Measurements from ENCODE around the gene SP140L.
"Not testable (repeated sequence)": the region's sequence is repeated elsewhere in the genome, so short reads cannot be mapped to it uniquely, and the experiment has no call there.

The SP140L gene

GRCh38 chr2:230417436-230417835 lies 90.4 kb downstream of the SP140L start:
- DNase-seq (ENCODE audit: low read depth in 2 of 3, low spot score in 1 of 3) = no peak

- no peak for DNase-seq (ENCODE audit: low read depth in 2 of 3, low spot score in 1 of 3)
Measured at GRCh38 chr2:230418341-230419016, 91.5 kb downstream of the SP140L start.

GRCh38 chr2:230419181-230419580 lies 92.2 kb downstream of the SP140L start:
- DNase-seq (ENCODE audit: low read depth in 2 of 3, low spot score in 1 of 3) = no peak

- no peak for DNase-seq (ENCODE audit: low read depth in 2 of 3, low spot score in 1 of 3)
Measured at GRCh38 chr2:230422149-230422548, 95.2 kb downstream of the SP140L start.

DNA sequence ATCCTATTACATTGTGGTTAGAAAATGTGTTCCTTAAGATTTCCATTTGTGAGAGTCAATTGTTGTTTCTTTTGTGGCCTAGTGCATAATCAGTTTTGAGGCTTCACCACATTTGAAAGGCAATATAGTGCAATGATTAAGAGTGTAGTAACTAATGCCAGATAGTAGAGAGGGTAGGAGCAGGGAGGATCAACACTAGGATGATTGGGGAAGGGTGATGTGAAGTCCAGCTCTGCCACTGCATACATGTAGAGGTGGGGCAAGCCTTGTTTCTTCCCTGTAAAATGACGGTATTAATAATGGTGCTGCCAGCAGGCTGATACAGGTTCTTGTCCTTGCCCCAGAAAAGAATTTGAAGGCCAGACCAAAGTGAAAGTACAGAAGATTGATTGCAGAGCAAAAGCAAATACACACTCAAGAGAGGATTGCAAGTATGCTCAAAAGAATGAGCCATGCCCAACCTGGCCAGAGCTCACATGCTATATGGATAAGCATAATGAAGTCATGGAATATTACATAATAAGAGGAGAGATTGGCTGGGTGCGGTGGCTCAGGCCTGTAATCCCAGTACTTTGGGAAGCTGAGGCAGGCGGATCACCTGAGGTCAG lies 97.0 kb downstream of the SP140L start:
- no peak for DNase-seq (ENCODE audit: low read depth in 2 of 3, low spot score in 1 of 3)

DNA sequence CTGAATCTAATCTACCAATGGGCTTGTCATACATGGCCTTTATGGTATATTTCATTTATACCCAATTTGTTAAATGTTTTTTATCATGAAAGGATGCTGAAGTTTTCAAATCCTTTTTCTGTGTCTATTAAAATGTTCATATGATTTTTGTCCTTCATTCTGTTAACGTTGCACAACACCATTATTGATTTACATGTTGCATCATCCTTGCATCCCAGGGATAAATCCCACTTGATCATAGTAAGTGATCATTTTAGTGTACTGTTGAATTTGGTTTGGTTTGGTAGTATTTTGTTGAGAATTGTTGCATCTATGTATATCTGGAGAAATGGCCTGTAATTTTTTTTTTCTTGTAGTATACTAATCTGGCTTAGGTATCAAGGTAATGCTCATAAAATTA lies 98.4 kb downstream of the SP140L start:
- DNase-seq (ENCODE audit: low read depth in 2 of 3, low spot score in 1 of 3) = no peak

DNA sequence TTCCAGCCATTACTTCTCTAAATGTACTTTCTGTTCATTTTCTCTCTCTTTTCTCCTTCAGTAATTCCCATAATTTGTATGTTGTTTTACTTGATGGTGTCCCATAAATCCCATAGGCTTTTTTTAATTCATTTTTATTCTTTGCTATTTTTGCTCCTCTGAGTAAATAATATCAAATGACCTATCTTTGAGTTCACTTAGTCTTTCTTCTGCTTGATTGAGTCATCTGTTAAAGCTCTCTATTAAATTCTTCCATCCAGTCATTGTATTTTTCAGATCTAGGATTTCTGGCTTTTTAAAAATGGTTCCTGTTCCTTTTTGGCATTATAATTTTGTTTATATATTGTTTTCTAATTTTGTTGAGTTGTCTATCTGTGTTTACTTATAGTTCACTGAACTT lies 102.5 kb downstream of the SP140L start:
- DNase-seq (ENCODE audit: low read depth in 2 of 3, low spot score in 1 of 3) = no peak

- DNase-seq (ENCODE audit: low read depth in 2 of 3, low spot score in 1 of 3) = no peak
Measured at GRCh38 chr2:230430957-230431910, 104.2 kb downstream of the SP140L start.

DNA sequence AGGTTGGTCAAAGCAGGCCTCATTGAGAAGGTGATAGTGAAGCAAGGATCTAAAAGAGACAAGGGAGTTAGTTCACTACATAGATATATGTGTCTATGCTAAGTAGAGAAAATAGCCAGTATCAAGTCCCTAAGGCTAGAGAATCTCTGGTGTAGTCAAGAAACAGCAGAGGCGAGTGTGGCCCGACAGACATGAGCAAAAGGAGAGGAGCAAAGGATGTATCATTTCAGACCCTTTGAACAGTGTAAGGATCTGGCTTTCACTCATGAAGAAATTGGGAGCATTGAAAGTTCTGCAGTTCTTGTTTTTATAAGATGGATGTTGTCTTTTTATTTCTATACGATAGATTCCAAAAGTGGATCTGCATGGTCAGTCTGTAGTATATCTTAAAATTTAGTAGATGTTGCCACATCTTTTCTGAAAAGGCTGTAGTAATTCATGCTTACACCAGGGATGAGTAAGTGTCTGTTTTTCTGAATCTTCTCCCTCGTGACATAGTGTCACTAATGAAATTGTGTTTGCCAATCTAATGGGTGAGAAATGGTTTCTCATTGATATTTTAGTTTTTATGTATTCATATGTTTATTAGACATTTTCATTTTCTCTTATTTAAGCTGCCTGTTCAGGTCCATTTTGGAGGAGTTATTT lies 107.8 kb downstream of the SP140L start:
- no peak for DNase-seq (ENCODE audit: low read depth in 2 of 3, low spot score in 1 of 3)

DNA sequence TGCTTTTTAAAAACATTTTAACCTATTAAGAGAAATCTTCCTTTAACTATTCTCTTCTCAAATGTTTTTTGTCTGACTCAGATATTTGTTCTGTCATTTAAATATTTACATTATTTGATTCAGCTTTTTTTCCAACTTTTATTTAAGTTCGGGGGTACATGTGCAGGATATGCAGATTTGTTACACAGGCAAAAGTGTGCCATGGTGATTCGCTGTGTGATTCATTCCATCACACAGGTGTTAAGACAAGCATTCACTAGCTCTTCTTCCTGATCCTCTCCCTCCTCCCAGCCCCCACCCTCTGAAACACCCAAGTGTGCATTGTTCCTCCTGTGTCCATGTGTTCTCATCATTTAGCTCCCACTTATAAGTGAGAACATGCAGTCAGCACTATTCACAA lies 108.4 kb downstream of the SP140L start:
- no peak for DNase-seq (ENCODE audit: low read depth in 2 of 3, low spot score in 1 of 3)

DNA sequence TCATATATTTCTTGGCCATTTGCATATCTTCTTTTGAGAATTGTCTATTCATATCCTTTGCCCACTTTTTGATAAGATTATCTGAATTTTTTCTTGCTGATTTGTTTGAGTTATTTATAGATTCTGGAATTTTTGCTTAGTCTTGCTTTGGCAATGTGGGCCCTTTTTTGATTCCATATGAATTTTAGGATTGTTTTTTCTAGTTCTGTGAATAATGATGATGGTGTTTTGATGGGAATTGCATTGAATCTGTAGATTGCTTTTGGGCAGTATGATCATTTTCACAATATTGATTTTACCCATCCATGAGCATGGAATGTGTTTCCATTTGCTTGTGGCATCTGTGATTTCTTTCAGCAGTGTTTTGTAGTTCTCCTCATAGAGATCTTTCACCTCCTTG lies 112.1 kb downstream of the SP140L start:
- not testable (repeated sequence) for DNase-seq (ENCODE audit: low read depth in 2 of 3, low spot score in 1 of 3)

DNA sequence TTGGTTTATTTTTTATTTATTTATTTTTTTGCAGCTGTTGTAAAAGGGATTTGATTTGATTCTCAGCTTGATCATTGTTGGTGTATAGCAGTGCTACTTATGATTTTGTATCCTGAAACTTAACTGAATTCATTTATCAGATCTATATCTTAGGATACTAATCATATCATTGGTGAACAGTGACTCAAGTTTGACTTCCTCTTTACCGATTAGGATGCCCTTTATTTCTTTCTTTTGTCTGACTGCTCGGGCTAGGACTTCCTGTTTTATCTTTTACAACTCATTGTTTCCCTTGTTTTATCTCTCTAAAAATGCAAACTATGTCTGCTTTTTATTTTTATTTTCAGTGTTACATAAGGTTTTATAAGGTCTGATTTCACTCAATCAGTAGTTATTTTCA lies 112.6 kb downstream of the SP140L start:
- no peak for DNase-seq (ENCODE audit: low read depth in 2 of 3, low spot score in 1 of 3)

DNA sequence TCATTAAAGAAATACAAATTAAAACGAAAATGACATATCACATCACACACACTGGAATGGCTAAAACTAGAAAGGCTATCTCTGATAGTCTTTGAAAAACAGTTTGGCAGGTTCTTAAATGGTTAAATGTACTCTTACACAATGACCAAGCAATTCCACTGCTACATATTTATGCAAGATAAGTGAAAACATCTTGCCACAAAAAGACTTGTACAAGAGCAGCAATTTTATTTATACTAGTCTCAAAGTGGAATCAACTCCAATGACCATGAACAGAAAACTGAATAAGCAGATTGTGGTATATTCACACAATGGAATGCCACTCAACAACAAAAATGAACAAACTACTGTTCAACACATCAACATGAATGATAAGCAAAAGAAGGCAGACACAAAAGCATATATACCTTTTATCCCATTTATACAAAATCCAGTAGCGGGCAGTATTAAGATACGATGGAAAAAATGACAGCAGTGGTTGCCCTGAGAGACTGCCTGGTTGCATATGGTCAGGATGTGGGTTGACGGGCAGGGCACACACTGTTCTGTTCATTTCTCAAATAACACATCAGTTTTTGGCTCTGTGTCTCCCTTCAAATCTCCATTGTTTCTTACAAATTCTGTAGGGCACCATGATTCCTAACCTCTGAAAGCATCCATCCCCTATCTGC lies 114.4 kb downstream of the SP140L start:
- peak in 2 of 3 donors; percentile 24 to 34 for DNase-seq (ENCODE audit: low read depth in 2 of 3, low spot score in 1 of 3)

GRCh38 chr2:230443541-230443940 lies 116.5 kb downstream of the SP140L start:
- DNase-seq (ENCODE audit: low read depth in 2 of 3, low spot score in 1 of 3) = no peak

DNA sequence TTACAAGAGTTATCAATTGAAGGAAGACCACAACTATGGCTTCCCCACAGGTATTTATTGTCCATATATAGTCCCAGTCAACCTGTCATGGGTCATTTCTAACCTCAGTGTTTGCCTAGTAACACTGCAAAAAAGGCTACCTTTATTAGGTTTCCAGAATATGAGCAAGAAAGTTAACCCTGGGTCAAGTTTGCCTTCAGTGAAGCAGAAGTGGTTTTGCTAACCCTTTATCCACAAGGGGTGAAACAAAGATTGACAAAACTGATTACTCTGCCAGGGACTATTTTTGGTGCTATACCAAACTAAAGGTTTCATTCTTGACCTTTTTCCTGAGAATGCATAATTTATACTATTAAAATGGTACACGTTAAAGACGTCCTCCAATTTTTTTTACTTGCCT lies 117.8 kb downstream of the SP140L start:
- DNase-seq (ENCODE audit: low read depth in 2 of 3, low spot score in 1 of 3) = no peak

DNA sequence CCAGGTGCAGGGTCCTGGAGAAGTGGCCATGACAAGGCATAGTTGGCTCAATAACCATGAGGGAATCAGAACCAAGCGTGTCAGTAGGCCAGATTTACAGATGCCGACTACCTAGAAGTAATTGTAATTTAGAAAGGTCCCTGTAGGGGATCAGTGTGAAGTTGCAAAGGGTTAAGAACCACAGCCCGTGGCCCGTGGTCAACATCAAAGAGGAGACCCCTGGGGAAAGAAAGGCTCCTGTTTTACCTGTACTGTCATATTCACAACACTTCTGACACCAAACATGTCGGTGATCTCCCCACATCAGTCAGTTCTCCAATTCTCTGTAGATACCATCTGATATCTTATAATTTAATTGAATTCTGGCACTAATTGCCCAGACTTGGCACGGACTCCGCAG lies 120.0 kb downstream of the SP140L start:
- no peak for DNase-seq (ENCODE audit: low read depth in 2 of 3, low spot score in 1 of 3)

DNA sequence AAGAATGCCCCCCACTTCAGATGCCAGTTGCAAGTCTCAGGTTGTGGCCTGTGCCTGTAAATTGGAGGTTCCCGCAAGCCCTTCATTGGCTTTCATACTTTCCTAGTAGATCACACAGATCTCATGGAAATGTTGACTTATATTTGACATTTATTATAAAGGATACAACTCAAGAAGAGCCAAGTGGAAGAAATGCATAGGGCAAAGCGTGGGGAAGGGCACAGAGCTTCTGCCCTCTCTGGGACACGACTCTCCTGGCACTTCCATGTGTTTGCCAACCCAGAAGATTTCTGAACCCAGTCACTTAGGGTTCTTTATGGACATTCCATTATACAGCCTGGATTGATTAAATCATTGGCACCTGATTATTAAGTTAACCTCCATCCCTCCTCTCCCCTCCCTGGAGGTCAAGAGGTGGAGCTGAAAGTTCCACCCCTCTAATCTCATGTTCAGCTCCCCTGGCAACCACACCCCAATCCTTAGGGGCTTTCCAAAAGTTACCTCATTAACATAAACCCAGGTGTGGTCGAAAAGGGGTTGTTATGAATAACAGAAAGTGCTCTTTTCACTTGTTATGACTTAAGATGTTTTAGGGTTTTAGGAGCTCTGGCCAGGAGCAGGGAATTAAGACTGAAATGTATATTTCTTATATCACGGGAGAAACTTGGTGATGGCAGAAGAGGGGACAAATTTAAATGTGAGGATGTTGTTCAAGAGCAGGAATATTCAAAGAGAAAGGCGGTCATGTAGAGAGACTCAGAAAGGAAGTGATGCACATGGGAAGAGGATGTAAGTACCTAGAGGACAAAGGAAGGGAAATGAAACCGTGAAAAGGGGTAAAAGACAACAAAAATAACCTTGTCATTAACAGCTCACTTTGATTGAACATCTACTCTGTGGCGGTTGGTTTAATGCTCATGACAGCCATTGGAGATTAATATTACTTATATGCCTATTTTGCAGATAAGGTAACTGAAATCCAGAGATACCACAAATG lies 120.8 kb downstream of the SP140L start:
- DNase-seq (ENCODE audit: low read depth in 2 of 3, low spot score in 1 of 3) = peak in 1 of 3 donors; percentile 43

- no peak for DNase-seq (ENCODE audit: low read depth in 2 of 3, low spot score in 1 of 3)
Measured at GRCh38 chr2:230449901-230450467, 123.0 kb downstream of the SP140L start.

- DNase-seq (ENCODE audit: low read depth in 2 of 3, low spot score in 1 of 3) = no peak
Measured at GRCh38 chr2:230453006-230453405, 126.0 kb downstream of the SP140L start.

Measured in stimulated activated CD4-positive, alpha-beta T cell treated with anti-CD3 and anti-CD28 coated beads, Interleukin-12 subunit alpha, Interleukin-12 subunit beta, amount 100 ng/mL, for 48 hours (primary cell).